Bronchial epithelial cell (primary cell): ENCODE measurements around the gene BRMS1. TPM values are rescaled to one million over a fixed set of nuclear protein-coding genes. Genes with fewer than 3 reads are reported as not detected.

Experiments
- DNase-seq: peaks from one replicate; pipeline ENCODE4 v3.0.0-alpha.2; 2010; ENCODE audit warnings: low read depth
- FAIRE-seq: peaks from 2 replicates; lab custom pipeline; 2011; peaks lifted over from hg19 to GRCh38; lab: Jason Lieb, UNC
- H3K27me3 ChIP-seq: 2 replicates; pipeline ENCODE4 v1.5.1; 2011; ENCODE audit warnings: low read length; ENCODE audit not compliant: control insufficient read depth, insufficient read depth
- H3K36me3 ChIP-seq: 2 replicates; pipeline ENCODE4 v1.5.1; 2011; ENCODE audit warnings: low read length; ENCODE audit not compliant: control insufficient read depth, insufficient read depth
- H3K4me3 ChIP-seq: 2 replicates; pipeline ENCODE4 v1.5.1; 2011; ENCODE audit warnings: mild to moderate bottlenecking, low read depth, low read length, control low read depth
- total RNA-seq: library from RNA; depleted of rRNA; stranded (reverse); fragments of >200 nt; gene quantifications from 2 replicates; pipeline ENCODE4 v1.2.1, GENCODE V29; 2014
- TF ChIP-seq, protein P1 (sequence below): IDR thresholded peaks from 2 replicates; pipeline ENCODE4 v1.5.1; 2011; ENCODE audit warnings: mild to moderate bottlenecking, moderate library complexity, low read length, control low read depth, inconsistent platforms; ENCODE audit not compliant: insufficient read depth, severe bottlenecking

Gene BRMS1
- total RNA-seq, 1 donor from 2014 or later, result 81.6 TPM

DNA sequence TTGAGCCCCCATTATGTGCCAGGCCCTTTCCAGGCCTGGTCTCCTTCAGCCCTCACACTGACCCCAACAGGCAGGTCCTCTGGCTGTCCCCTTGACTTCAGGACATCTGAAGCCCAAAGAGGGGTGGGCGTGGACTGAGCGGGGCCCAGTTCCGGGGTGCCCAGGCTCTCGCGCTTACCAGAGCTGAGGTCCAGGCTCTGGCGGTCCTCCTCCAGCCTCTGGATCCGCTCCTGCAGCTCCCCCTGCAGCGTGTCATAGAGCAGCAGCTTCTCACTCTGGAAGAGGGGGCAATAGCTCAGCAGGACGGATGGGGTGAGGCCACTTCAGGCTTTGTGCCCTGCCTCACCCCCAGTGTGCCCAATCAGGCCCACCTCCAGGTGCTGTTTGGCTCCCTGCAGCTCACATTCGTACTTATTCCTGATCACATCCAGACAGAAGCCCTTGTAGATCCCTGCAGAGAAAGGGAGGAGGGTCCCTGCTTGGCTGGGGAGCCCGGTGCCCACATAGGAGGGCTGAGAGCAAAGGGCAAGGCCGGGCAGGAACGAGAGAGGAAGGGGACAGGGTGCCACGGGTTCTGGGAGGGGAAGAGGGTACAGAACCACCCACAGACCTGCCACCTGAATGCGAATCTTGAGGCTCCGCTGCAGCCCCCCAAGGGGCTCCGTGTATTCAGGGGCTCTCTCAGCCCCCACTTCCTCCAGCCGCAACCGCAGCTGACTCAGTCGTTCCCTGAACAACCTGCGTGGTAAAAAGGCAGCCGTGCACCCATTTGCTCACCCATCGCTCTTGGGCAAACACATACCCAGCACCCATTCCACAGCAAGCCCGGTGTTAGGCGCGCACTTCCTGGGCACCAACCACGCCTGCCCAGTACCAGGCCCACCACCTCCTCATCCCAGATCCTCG is 4.1 kb downstream of the BRMS1 start:
- DNase-seq, result no peak
- peaks cover 26% of the 10 kb centered on the region for H3K36me3 ChIP-seq
- no peak for FAIRE-seq
- TF ChIP-seq, protein P1, sequence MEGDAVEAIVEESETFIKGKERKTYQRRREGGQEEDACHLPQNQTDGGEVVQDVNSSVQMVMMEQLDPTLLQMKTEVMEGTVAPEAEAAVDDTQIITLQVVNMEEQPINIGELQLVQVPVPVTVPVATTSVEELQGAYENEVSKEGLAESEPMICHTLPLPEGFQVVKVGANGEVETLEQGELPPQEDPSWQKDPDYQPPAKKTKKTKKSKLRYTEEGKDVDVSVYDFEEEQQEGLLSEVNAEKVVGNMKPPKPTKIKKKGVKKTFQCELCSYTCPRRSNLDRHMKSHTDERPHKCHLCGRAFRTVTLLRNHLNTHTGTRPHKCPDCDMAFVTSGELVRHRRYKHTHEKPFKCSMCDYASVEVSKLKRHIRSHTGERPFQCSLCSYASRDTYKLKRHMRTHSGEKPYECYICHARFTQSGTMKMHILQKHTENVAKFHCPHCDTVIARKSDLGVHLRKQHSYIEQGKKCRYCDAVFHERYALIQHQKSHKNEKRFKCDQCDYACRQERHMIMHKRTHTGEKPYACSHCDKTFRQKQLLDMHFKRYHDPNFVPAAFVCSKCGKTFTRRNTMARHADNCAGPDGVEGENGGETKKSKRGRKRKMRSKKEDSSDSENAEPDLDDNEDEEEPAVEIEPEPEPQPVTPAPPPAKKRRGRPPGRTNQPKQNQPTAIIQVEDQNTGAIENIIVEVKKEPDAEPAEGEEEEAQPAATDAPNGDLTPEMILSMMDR, result no peak
- H3K27me3 ChIP-seq, result no peaks in the 10 kb centered on the region
- no peak overlapping the region for H3K4me3 ChIP-seq

DNA sequence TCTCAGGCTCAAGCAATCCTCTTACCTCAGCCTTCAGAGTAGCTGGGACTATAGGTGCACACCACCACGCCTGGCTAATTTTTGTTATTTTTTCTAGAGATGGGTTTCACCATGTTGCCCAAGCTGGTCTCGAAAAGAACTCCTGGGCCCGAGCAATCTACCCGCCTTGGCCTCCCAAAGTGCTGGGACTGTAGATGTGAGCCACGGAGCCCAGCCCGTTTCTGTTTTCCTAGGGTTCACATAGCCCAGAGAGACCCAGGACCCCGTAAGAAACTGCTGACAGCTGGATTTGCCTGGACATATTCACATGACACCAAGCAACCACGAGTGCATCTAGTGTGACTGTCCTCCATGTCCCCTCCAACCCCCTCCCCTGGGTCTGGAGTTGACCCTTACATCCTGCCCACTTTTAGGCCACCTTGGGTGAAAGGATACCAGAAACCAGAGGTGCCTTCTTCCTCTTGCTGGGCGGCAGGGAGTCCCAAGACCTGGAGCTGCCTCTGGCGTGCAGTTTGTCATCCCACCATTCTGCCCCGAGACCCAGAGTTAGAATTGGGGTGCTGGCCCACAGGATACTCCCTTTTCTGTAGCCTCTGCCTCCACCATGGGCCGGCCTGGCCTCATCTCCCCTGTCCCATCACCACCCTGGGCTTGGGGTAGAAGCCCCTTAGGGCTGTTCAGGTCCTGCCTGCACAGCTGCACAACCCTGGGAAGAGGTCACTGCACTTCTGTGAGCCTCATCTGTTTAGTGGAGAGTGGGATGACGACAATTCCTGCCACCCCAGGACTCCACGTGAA is 5.0 kb downstream of the BRMS1 start:
- no peak overlapping the region for H3K4me3 ChIP-seq
- peaks cover 32% of the 10 kb centered on the region for H3K36me3 ChIP-seq
- no peak for DNase-seq
- H3K27me3 ChIP-seq, result no peaks in the 10 kb centered on the region
- FAIRE-seq, result no peak
- TF ChIP-seq, protein P1, result no peak

DNA sequence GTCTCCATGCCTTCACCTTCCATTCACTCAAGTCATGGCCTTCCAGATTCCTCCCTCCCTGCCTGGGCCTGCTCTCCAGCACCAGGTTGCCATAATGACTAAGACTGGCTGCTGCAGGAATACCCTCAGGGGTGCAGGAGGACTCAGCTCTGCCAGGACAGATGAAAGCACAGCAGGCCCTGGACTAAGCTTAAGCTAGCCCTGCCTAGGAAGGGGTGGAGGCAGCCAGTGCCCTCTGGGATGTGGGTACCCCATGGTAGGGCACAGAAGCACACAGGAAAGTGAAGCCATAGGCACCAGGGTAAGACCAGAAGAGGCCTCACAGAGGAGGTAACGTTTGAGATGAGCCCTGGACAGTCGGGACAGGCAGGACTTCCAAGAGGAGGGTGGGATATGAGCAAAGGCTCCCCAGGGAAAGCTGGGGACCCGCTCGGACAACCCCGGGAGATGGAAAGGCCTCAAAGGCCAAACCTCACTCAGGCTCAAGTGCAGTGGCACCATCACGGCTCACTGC is 5.7 kb downstream of the BRMS1 start:
- FAIRE-seq (peak; percentile 98), DNase-seq (peak; percentile 98)
- H3K36me3 ChIP-seq, result peaks cover 38% of the 10 kb centered on the region
- TF ChIP-seq, protein P1, result no peak
- no peaks in the 10 kb centered on the region for H3K27me3 ChIP-seq
- H3K4me3 ChIP-seq, result no peak overlapping the region

DNA sequence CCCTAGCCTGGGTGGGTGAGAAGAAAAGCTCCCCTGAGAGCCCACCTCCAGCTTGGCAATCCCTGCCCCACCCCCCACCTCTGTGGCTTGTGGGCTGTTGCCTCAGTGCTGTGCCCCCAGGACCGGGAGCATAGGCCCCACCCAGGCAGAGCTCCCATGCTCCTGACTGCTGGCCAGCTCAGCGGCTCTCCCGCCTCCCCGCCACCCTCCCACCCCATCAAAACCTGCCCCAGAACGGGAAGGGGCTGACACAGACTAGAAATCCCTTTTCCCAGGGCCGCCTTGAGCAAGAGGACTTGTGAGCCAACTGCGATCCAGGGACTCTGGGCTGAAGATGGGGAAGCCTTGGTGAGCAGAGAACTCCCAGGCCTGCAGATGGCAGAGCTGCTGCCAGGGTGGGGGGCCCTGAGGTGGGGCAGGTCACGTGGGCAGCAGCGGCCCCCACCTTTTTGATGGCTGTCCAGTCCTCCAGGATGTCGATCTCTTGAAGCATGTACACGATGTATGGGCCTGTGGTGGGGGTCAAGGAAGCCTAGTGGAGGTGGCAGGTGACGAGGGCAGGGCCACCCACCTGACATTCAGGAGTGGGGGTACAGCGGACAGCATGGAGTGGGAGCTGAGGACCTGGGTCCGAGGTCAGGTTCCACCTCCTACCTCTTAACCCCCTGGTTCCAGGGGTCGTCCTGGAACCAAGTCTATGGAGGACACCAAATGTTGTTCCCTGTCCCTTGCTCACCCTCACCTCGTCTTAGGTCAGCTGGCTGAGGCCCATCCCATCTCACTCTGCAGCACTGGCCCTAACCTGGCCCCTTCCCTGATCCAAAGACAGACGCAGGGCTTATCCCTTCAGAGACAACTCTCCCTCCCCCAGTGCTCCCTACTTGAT is 6.4 kb downstream of the BRMS1 start:
- no peaks in the 10 kb centered on the region for H3K27me3 ChIP-seq
- no peak overlapping the region for H3K4me3 ChIP-seq
- peaks cover 42% of the 10 kb centered on the region for H3K36me3 ChIP-seq
- no peak for FAIRE-seq
- TF ChIP-seq, protein P1, result no peak
- no peak for DNase-seq
